Occipital lobe (tissue), 2 donors: ENCODE measurements around the gene SLC35G3. TPM values are rescaled to one million over a fixed set of nuclear protein-coding genes. Genes with fewer than 3 reads are reported as not detected.
"Not testable (repeated sequence)": the region's sequence is repeated elsewhere in the genome, so short reads cannot be mapped to it uniquely, and the experiment has no call there.

Experiments
- DNase-seq: peaks from one replicate; lab custom pipeline; 2025; lab: John Stamatoyannopoulos, UW
- total RNA-seq: library from RNA; depleted of rRNA; stranded (reverse); fragments of >200 nt; gene quantifications from one replicate; pipeline ENCODE4 v1.2.3, GENCODE V29; 2014

Gene SLC35G3
- total RNA-seq, 1 donor from 2014 or later = not detected

DNA sequence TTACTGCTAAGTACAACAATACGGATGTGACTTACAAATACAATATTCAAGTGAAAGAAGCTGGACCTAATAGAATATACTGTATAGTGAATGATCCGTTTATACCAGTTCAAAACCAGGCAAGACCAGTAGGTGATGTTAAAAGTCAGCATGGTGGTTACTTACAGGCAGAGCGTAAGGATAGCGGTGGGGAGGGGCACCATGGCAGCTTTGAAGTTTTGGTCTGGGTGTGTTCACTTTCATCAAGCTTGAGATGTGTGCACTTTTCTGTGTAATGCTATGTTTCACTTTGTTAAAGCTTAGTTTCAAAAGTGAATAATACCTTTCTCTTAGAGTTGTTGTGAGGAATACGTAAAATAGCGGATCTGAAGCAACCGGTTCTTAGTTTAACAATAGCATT lies 16.5 kb upstream of the SLC35G3 start:
- no peak for DNase-seq

GRCh38 chr17:35202582-35202981 lies 8.4 kb upstream of the SLC35G3 start:
- DNase-seq = not testable (repeated sequence)

- not testable (repeated sequence) for DNase-seq
Measured at GRCh38 chr17:35195062-35195461, 869 bp upstream of the SLC35G3 start.

- no peak for DNase-seq
Measured at GRCh38 chr17:35192708-35193107, 1.5 kb downstream of the SLC35G3 start.

GRCh38 chr17:35191001-35191695 lies 3.0 kb downstream of the SLC35G3 start:
- no peak for DNase-seq

DNA sequence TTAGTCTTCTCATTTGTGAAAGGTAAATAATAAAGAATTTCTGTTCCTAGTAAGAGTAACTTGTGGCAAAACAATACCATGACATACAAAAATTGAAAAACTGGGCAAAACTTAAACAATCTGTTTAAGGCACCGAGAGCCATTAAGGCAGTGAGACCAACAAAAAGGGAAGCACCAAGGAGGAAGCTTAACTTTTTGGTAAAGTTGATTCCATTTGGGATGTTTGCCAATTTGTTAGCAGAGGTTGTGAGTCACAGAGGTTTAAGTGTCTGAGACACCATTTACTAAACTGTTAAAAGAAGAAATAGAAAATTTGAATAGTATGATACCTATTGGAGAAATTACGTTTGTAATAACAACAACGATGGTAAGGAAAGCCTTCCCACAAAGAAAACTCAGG lies 4.9 kb downstream of the SLC35G3 start:
- DNase-seq = no peak

DNA sequence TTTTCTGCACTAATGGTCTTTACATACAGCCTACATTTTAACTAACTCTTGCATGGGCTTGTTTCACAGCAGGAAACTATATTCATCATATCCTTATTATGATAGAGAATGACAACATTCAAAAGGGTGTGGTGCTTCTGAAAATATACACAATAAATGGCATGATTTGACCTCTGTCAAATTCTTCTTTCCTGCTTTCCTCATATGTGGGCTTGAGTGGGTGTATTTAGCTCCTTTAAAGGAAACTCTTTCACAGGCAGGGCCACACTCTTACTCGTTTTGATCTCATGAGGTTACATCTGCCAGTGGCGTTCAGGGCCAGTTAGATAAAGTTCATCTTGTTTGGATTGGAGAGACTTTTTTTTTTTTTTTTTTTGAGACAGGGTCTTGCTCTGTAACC lies 6.1 kb downstream of the SLC35G3 start:
- no peak for DNase-seq

DNA sequence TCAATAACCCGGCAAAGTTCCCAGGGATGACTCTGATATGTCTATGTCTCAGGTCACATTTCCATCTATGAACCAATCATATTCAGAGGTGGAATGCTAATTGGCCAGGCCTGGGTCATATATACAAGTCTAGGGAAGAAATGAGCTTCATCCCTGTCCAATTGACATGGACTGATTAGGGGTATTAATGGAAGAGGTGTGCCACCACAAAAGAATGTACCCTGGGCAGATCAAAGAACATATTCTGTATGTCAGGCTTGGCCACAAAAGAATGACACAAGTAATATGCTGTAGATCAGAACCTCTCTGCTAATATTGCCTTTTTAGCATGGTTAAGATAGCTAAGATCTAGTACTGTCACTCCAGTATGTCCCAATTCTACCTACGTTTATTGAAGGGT lies 6.7 kb downstream of the SLC35G3 start:
- DNase-seq = no peak

- DNase-seq = no peak
Measured at GRCh38 chr17:35185849-35186248, 8.3 kb downstream of the SLC35G3 start.

DNA sequence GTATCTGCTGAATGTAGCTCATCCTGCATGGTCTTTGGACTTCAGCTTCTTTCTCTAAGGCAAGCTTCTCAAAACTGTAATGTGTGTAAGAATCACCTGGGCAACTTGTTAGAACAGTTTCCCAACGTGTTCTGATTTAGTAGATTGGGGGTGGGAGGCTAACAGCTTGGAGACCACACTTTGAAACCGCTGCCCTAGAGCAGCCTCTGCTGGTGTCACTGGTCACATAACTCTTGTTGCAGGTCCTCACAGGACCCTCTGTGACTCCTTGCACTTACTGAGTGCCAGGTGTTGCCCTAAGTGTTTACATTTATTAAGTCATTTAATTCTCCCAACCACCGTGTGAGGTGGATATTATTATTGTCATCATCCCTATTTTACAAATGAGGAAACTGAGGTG lies 9.9 kb downstream of the SLC35G3 start:
- no peak for DNase-seq

- DNase-seq = no peak
Measured at GRCh38 chr17:35183332-35183731, 10.9 kb downstream of the SLC35G3 start.

DNA sequence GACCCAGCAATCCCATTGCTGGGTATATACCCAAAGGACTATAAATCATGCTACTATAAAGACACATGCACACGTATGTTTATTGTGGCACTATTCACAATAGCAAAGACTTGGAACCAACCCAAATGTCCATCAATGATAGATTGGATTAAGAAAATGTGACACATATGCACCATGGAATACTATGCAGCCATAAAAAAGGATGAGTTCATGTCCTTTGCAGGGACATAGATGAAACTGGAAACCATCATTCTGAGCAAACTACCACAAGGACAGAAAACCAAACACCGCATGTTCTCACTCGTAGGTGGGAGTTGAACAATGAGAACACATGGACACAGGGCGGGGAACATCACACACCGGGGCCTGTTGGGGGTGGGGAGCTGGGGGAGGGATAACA lies 14.8 kb downstream of the SLC35G3 start:
- DNase-seq = not testable (repeated sequence)

- no peak for DNase-seq
Measured at GRCh38 chr17:35176897-35177296, 17.3 kb downstream of the SLC35G3 start.

DNA sequence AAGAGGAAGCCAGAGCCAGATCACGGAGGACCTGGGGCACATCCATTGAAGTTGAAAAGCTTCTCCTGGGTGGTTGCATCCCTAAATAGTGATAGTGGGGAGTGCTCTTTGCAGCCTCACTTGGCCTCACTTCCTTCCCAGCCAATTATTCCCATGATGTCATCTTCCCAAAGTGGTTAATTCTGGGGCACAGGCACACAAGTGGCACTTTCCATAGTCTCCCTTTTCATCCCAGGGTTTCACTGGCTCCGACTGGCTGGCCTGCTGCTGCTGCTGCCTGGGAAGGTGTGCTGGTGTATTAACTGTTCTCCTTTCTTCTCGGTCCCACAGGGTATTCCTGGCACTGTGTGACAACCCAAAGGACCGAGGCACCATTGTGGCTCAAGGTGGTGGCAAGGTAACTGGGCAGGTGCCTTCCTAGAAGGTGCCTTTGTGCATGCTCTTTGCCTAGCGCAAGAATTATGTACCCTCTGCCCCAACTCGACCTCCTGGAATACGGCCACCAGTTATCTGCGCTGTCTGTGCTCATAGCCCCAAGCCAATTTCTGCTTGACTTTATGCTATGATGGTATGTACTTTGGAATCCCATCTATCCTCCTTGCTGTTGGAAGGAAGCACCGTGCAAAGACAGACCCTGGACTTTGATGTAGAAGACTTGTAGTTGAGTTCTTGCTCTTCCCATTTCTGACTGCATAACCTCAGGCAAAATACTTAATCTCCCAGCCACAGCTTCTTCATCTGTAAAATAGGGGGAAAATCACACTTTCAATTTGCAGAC lies 18.4 kb downstream of the SLC35G3 start:
- DNase-seq = no peak

DNA sequence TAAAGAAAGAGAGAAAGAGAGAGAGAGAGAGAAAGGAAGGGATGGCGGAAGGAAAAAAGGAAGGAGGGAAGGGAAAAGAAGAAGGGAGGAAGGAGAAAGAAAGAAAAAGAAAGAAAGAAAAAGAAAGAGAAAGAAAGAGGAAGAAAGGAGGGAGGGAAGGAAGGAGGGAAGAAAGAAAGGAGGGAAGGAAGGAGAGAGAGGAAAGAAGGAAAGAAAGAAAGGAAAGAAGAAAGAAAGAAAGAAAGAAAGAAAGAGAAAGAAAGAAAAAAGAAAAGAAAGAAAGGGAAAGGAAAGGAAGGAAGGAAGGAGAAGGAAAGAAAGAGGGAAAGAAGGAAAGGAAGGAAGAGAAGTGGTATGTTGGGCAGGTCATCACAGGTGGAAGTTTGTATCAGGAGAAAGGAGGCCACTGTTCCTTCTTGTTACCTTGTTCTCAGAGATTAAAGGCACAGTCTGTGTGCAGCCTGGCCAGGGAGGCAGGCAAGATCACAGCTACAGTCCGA lies 19.3 kb downstream of the SLC35G3 start:
- DNase-seq = no peak

GRCh38 chr17:35172321-35172720 lies 21.9 kb downstream of the SLC35G3 start:
- not testable (repeated sequence) for DNase-seq

- no peak for DNase-seq
Measured at GRCh38 chr17:35171834-35172233, 22.4 kb downstream of the SLC35G3 start.

- DNase-seq = no peak
Measured at GRCh38 chr17:35170968-35171771, 23.0 kb downstream of the SLC35G3 start.

- DNase-seq = no peak
Measured at GRCh38 chr17:35169835-35170363, 24.3 kb downstream of the SLC35G3 start.

DNA sequence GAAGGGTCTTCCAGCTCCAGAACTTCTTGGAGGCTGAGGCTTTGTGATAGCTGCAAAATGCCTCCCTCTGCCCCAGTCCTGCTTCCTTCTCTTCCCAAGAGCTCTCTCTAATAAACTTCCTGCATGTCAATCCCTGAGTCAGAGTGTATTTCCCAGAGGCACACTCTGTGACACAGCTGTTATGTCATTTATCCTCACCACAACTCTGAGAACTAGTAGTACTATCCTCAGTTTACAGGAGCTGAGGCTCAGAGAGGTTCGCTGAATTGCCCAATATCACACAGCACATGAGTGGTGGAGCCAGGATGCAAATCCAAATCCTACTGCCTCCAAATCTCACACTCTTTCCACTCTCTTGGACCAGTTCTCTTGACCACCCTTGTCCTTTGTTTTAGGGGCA lies 26.5 kb downstream of the SLC35G3 start:
- no peak for DNase-seq

GRCh38 chr17:35167046-35167445 lies 27.1 kb downstream of the SLC35G3 start:
- no peak for DNase-seq

GRCh38 chr17:35166526-35166925 lies 27.7 kb downstream of the SLC35G3 start:
- DNase-seq = no peak
